Hematopoietic multipotent progenitor cell treated with erythropoietin and hydrocortisone succinate and interleukin-3 and kit ligand, for 8 days (in vitro differentiated cells): ENCODE data around the gene KLHL41.

Source experiments
- DNase-seq: peaks from one replicate; pipeline ENCODE4 v3.0.0-alpha.2; 2015

Gene KLHL41

DNA sequence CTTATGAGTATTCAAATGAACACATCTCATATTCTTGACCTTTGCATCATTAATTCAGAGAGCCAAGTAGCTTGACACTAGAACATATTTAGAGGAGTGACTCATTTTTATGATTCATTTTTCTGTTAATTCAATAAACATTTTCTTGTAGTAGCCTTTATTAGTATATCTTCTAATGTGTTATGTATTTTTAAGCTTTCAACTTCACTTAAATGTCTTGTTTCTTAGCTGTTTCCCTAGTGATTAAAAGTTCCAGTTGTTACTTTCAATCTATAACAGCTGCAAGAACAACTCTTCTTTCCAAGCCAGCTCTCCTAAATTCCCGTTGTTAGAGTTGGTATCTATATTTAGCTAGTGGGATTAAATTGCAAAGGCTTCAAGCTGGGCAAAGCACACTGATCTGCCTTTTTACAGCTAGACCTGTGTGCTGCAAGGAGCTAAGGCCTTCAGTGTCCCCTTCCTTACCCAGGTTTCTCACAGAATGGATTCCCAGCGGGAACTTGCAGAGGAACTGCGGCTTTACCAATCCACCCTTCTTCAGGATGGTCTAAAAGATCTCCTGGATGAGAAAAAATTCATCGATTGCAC is at the start of gene KLHL41:
Gene KLHL41 (plus strand): TSS at position 405 of the 588 bp plus-strand sequence. CDS start 77 bp downstream, at position 482.
- DNase-seq: no peak

DNA sequence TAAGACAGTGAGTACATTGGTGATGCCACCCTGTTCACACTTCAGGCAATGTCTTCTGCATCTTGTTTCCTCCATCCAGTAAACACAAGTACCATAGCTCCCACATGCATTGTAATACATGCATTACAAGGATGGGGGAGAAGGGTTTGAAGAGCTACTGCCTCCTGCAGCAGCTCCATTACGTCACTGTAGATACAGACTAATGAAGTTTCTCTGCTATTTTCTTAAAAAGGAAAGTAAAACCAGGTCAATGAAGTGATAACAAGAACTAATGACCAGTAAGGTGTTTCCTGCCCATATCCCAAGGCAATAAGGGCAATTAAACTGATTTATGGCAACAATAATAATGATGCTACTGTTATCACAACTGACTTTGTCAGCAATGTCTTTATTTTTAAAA is 48.4 kb upstream of the KLHL41 start:
- no peak for DNase-seq

DNA sequence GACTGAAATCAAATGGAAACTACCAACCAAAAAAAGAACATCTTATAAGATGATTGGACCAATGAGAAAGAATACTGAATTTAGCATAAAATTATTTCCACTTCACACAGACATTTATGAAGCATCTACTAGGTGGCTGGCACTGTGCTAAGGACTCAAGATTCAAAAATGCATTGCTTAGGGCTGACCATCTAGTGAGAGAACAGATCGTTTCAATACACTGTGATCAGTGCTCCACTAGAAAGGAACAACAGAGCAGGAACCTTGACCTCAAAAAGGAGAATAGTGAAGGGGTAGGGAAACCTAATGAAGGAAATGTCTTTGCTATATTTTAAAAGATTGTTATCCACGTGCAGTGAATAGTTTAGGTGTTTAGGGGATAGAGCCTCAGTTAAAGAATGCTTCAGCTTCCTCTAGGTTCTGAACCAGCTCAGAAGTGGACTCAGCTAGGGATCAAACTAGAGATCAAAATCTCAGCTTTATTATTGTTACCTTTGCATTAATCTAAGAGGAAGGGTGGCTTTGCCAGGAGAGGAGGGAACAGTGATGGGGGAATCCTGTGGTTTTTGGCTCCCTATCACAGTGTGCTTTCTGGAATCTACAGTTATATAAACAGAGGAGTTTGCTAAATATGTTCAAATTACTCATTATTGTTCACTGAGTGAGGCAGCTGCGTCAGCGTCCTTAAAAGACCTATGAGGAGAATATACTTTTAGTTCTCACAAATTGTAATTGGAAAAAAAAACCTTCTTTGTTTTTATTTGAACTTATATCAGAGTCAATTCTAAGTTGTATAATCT is 46.4 kb upstream of the KLHL41 start:
- DNase-seq: no peak

DNA sequence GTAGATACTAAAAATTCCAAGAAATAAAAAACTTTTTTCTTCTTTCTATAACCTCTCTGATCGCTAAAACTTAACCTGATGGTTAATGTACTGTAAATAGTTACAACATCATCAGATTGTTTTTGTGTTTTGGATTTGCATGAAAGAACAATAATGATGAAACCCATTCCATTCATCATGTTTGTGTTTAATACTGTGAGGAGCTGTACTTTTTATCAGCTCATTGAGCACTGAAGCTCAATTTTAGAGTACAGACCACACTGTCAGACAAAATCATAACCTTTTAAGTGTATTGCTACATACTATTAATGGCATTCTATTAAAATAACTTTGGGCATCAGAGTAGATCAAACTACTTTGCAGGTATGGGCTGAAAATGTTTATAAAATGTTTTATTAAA is 45.0 kb upstream of the KLHL41 start:
- no peak for DNase-seq

DNA sequence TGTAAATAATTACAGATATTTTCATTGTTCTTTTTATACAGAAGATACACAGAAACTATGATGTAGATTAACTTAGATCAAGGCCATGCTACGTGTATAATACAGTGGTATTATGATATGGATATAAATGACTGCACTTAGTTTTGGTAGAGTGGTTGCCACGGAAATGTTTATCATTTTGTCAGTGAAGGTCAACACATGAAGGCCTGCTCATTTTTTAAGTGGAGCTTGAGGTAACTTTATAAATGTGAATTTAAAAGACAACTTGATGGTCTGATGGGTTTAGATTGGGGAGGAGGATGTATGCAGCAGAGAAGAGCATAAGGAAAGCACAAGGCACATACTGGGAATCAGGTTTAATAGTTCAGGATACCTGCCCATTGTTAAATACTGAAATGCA is 44.6 kb upstream of the KLHL41 start:
- peak; percentile 42 for DNase-seq

DNA sequence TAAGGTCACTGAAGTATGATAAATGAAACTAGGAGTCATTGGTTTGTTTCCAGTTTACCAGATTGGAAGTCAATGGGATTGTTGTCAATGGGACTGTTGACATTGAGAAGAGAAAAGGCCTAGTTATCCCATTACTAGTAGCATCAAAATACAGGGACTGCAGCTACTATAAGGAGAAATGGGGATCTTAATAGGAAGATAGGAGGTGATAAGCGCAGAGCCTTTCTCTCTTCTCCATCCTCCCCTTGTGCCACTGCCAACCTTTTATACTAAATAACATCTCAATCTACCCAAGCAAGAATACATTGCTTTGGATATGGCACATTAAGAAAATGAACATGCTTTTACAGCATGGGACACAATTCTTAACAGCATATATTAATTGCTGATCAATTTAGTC is 40.7 kb upstream of the KLHL41 start:
- DNase-seq: no peak

DNA sequence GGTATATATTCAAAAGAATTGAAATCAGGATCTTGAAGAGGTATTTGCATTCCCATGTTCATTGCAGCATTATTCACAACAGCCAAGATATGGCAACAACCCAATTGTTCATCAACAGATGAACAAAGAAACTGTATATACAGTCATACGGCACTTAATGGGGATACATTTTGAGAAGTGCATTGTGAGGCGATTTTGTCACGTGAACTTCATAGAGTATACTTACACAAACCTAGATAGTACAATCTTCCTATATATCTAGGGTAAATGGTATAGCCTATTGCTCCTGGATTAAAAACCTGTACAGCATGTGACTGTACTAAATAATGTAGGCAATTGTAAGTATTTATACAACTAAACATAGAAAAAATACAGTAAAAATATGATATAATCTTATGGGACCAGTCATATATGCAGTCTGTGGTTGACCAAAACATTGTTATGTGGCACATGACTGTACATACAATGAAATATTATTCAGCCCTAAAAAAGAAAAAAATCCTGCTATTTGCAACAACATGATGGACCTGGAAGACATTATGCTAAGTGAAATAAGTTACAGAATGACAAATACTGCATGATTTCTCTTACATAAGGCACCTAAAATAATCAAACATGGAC is 39.4 kb upstream of the KLHL41 start:
- DNase-seq: no peak

- DNase-seq: no peak
Measured at GRCh38 chr2:169472249-169472648, 37.3 kb upstream of the KLHL41 start.

DNA sequence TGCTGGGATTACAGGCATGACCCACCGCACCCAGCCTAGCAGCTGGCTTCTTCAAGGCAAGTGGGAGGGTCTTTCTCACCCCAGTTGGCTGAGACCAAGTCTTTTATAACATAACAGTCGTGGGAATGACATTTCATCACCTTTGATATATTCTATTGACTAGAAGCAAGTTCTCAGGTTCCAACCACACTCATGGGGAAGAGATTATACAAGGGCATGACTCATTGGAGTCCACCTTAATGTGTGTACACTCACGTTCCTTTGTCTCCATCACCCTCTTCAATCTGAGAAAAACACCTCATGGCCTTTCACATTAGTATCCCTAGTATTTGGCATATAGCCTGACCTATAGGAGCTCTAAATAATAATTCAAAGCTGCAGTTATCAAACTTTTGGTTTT is 33.0 kb upstream of the KLHL41 start:
- DNase-seq: no peak

DNA sequence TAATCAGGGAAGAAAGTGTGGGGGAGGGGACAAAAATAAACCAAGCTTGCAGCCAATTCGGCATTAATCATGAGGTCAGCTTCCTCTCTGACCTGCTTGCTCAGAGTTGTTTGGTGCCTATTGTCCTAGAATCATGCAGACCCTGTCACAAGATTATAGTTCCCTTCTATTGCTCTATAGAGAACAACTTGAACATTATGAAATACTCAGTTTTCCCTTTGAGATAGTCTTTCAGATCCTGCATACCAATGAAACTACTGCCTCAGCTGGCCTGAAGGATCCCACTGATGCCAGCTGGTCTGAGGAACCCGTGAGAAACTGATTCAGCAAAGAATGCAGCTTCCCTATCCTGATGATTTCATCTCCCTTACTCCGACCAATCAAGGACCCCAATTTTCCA is 31.2 kb upstream of the KLHL41 start:
- no peak for DNase-seq

DNA sequence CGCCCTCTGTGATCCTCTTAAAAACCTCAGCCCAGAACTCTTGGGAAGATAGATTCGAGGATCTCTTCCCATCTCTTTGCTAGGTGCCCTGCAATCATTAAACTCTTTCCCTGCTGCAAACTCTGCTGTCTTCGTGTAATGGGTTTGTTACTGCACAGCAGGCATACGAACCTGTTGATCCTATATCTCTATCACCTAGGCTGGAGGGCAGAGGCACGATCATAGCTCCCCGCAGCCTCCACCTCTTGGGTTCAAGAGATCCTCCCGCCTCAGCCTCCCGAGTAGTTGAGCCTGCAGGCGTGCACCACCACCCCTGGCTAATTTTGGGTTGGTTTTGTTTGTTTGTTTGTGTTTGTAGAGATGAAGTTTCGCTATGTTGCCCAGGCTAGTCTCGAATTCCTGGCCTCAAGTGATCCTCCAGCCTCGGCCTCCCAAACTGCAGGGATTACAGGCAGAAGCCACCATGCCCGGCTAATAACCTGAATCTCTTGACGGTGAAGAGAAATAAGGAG is 30.7 kb upstream of the KLHL41 start:
- no peak for DNase-seq

DNA sequence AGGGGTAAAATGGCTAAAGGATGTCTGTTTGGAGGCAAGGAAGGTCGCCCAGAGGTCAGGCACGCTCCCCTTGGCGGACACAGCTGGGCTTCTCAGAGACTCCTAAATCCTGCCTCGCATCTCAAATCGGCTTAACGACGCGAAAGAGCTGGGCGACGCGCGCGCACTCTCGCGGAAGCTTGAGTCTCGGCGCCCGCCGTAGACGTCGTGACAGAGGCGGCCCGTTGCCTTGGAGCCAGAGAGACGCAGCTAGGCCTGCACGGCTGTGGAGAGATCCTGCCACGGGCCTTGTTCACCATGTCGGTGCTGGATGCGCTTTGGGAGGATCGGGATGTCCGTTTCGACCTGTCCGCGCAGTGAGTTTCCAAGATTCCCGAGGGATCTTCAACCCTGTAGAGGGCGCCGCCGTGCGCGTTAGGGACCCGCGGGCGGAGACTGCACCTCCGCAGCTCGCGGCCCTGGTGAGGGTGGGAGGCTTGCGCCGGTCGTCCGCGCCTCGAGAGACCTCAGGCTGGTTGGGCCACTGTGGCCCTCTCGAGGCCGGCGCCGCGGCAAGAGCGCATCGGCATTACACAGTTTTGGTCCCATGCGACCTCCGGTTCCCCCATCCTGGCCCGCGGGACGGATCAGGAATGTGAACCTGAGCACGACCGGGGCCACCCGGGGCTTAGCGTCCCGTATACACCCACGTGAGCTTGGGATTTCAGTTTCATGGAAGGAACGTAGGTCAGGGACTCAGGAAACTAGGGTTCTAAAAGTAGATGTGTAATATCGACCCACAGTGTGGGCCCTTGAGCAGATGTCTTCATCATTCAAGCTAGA is 30.0 kb upstream of the KLHL41 start, which contains the start of gene BBS5:
Gene BBS5 (plus strand): TSS at position 238 of the 822 bp plus-strand sequence. CDS start 60 bp downstream, at position 298.
- peak; percentile 79 for DNase-seq

GRCh38 chr2:169480079-169480465 is 29.4 kb upstream of the KLHL41 start:
- peak; percentile 21 for DNase-seq

DNA sequence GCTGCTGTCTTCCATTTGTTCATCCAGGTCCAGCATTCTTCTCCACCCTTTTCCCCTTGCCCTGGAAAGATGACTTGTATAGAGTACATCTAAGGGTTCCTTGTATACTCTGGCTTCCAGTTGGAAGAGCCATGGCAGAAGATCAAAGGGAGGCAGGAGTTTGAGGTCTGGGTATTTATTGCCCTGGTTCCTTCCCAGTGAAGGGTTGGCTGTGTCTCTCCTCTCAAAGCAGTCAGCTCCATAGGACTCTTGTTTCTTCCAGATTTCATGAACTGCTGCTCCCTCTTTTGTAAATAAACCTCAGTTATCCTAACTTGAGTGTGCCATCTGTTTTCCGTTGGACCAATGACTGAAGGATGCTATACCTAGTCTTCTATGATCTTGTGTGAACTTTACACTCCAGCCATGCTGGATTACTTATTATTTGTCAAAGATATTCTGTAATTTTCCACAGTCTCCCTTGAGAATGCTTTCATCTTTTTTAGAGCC is 23.8 kb upstream of the KLHL41 start:
- no peak for DNase-seq

DNA sequence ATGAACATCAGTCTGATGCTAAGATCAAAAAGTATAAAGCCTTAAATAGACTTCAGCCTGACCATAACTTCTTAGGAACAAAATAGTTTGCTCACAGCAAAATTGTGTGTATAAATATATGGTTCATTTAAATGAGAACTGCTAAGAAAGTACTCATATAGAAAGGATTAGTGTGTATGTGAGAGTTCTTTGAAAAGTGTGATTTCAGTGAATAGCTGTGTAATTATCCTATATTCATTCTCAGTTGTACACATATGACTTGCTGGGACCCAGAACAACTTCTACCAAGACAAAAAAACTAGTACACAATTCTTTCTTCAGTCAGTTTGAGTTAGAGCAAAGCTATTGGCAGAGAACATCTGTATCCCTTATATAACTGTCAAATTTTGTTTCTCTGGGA is 23.0 kb upstream of the KLHL41 start:
- DNase-seq: no peak

GRCh38 chr2:169490834-169491233 is 18.7 kb upstream of the KLHL41 start:
- DNase-seq: no peak

- no peak for DNase-seq
Measured at GRCh38 chr2:169491378-169491777, 18.1 kb upstream of the KLHL41 start.

DNA sequence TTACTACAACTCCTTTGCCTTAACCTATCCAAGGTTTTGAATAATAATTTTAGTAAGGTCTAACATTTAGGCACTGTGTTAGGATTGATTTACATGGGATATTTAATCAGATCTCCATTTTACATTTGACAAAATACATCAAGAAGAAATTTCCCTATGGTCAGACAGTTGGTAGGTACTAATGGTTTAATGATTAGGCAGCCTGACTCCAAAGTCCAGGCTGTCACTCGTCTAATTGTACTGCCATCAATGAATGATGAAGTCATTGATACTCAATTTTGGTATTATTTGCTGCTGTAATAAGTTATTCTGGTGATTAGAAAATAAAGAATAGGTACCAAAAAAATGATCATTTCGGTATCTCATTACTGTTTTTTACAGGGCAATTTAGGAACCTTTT is 16.1 kb upstream of the KLHL41 start:
- DNase-seq: no peak

DNA sequence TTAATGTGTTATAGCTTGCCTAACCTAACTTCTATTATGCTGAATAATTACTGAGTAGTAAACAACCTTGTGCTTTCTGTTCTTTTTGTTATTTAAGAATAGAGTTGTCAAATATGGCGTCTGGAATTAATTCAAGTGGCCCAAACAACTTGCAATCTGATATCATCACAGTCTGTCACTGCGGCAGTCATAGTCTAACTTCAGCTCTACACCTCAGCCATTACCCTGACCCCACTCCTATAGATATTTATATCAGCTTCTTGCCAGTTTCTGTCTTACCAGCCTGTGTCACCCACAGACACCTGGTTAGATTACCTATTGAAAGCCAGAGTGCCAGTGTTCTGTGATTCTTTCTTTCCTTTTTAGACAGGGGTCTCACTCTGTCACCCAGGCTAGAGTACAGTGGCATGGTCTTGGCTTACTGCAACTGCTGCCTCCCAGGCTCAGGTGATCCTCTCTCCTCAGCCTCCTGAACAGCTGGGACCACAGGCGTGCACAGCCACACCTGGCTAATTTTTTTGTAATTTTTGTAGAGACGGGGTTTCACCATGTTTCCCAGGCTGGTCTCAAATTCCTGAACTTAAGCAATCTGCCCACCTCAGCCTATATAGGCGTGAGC is 14.1 kb upstream of the KLHL41 start:
- DNase-seq: no peak

DNA sequence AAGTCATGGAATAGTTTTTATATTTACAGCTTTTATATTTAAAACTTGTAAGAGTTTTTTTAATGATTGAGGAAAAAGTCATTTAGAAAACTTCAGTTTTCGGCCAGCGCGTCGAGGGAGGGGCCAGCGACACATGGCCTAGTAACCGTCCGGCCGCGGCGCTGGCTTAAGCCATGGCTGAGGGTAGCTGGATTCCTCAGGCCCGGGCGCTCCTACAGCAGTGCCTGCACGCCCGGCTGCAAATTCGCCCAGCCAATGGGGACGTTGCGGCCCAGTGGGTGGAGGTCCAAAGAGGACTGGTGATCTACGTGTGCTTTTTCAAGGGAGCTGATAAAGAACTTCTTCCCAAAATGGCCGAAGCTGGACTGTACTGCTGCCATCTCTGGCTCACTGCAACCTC is 4.9 kb upstream of the KLHL41 start:
- no peak for DNase-seq

- DNase-seq: no peak
Measured at GRCh38 chr2:169507698-169508097, 1.8 kb upstream of the KLHL41 start.

- DNase-seq: no peak
Measured at GRCh38 chr2:169509955-169510354, 453 bp downstream of the KLHL41 start.
